Activated T-helper 1 cell treated with anti-CD3 and anti-CD28 coated beads, Interleukin-12 subunit alpha, Interleukin-12 subunit beta, Interleukin-2, Interleukin-4 antibody, amounts not matched to agents 30 ng/mL and 10 ng/mL and 1 ng/mL, durations not matched to agents 14 hours and 24 hours and 36 hours (primary cell): Measurements from ENCODE around the gene LZTS3. TPM values are rescaled to one million over a fixed set of nuclear protein-coding genes. Genes with fewer than 3 reads are reported as not detected.

Experiments
- DNase-seq: peaks from one replicate; pipeline ENCODE4 v3.0.0; 2021; ENCODE audit warnings: low spot score
- H3K27ac Mint-ChIP-seq: one replicate; pipeline ENCODE4 v1.8.0; 2021; ENCODE audit warnings: mild to moderate bottlenecking, mixed read lengths
- H3K27me3 Mint-ChIP-seq: one replicate; pipeline ENCODE4 v1.8.0; 2022; ENCODE audit warnings: mild to moderate bottlenecking, moderate library complexity, mixed read lengths; ENCODE audit not compliant: insufficient read depth
- H3K36me3 Mint-ChIP-seq: one replicate; pipeline ENCODE4 v1.8.0; 2021; ENCODE audit warnings: low read depth, mixed read lengths
- H3K4me1 Mint-ChIP-seq: one replicate; pipeline ENCODE4 v1.8.0; 2021; ENCODE audit warnings: low read depth, mixed read lengths
- H3K4me3 Mint-ChIP-seq: one replicate; pipeline ENCODE4 v1.8.0; 2021; ENCODE audit warnings: mild to moderate bottlenecking, moderate library complexity, mixed read lengths
- H3K9me3 Mint-ChIP-seq: one replicate; pipeline ENCODE4 v1.8.0; 2021; ENCODE audit warnings: mixed read lengths
- intact Hi-C: fragments of 100-400 bp; cut with micrococcal nuclease; formaldehyde crosslinking; loops from one replicate; pipeline ENCODE4 v1.15.1; 2024
- total RNA-seq: library from RNA; stranded (reverse); gene quantifications from 2 replicates; pipeline ENCODE4 v1.2.3, GENCODE V29; 2022

LZTS3 gene
- total RNA-seq, 1 donor from 2014 or later, result 0.54 TPM

DNA sequence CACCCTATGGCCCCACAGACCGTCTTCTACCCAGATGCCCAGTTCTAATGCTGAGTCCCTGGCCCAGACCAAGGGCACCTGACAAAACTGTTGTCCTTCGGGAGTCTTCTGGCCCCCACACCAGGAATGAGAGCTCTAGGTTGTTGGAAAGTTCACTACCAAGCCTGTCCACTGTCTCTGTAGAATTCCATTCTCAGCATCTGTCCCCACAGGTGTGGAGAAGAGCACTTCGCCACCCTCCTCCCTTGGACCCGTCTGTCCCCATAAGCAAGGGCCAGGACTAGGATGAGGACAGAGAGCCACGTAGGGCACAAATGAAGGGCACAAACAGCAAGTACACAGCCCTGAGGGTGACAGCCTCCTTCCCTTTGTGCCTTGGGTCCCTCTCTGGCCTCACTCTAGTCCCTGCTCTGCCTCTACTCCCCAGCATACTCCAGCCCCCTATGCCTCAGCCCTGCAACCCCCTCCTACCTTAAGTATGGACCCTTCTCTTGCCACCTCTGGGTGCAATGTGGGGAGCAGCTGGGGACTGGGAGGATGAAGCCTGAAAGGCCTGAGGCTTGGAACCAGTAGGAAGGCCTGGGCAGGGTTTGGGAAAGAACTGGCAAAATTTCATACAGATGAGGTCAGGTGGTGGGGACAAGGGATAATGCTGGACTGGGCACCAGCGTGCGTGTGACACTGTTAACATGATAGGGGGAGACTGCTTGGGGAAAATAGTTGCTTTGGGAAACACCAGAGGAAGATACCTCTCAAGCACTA lies 4.3 kb downstream of the LZTS3 start:
- H3K36me3 Mint-ChIP-seq, result no peaks in the 10 kb centered on the region
- peaks cover 39% of the 10 kb centered on the region for H3K27me3 Mint-ChIP-seq
- H3K27ac Mint-ChIP-seq, result no peak overlapping the region
- intact Hi-C loops, result no loop called here
- H3K4me3 Mint-ChIP-seq, result no peak overlapping the region
- DNase-seq, result no peak
- H3K4me1 Mint-ChIP-seq, result peaks cover 3% of the 10 kb centered on the region
- no peaks in the 10 kb centered on the region for H3K9me3 Mint-ChIP-seq

- H3K27me3 Mint-ChIP-seq, result peaks cover 39% of the 10 kb centered on the region
- no peaks in the 10 kb centered on the region for H3K4me1 Mint-ChIP-seq
- no peak for DNase-seq
- H3K36me3 Mint-ChIP-seq, result no peaks in the 10 kb centered on the region
- no peaks in the 10 kb centered on the region for H3K9me3 Mint-ChIP-seq
- no peak overlapping the region for H3K27ac Mint-ChIP-seq
- no peak overlapping the region for H3K4me3 Mint-ChIP-seq
- intact Hi-C loops, result no loop called here
Observed at GRCh38 chr20:3168079-3168828, 5.1 kb downstream of the LZTS3 start.

DNA sequence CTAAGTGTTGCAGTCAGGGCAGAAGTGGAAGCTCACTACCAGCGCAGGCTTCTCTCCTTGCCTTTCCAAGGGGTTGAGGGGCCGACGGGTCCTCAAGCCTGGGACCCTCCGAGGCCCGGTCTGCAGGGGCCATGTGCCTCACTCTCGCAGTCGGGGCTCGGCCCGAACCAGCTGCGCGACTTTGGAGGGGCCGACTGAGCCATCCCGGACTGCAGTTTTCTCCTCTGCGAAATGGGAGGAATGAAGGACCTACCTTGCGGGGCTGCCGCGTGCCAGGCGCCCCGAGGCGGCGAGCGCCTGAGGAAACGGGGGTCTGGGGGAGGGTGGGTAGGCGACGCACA lies 5.6 kb downstream of the LZTS3 start:
- DNase-seq, result no peak
- H3K9me3 Mint-ChIP-seq, result no peaks in the 10 kb centered on the region
- H3K27ac Mint-ChIP-seq, result no peak overlapping the region
- intact Hi-C loops, result no loop called here
- peaks cover 39% of the 10 kb centered on the region for H3K27me3 Mint-ChIP-seq
- no peaks in the 10 kb centered on the region for H3K4me1 Mint-ChIP-seq
- no peaks in the 10 kb centered on the region for H3K36me3 Mint-ChIP-seq
- no peak overlapping the region for H3K4me3 Mint-ChIP-seq

DNA sequence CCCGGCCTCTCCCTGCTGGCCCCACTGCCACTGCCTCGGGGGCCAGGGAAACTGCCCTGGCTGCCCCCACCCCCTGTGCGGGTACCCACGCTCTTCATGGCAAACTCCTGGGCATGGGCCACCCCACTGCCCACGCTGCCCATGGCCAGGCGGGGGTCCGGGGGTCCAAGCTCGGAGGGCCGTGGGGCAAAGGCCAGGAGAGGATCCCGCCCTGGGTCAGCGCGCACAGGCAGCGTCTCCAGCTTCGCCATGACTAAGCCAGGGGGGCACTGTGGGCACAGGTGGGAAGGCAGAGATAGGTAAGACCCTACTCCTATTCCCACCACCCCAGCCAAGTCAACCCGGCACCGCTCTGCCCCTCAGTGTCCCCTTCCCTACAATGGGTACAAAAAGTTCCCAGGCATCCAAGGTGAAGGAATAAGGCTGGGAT lies 6.4 kb downstream of the LZTS3 start:
- Mint-ChIP-seq H3K27me3 (peaks cover 34% of the 10 kb centered on the region), H3K4me1 (no peaks in the 10 kb centered on the region), H3K9me3 (no peaks in the 10 kb centered on the region), H3K36me3 (no peaks in the 10 kb centered on the region), H3K27ac (no peak overlapping the region), H3K4me3 (no peak overlapping the region)
- DNase-seq, result no peak
- intact Hi-C loops, result no loop called here

GRCh38 chr20:3166338-3166912 lies 6.9 kb downstream of the LZTS3 start:
- DNase-seq, result no peak
- Mint-ChIP-seq H3K9me3 (no peaks in the 10 kb centered on the region), H3K27ac (no peak overlapping the region), H3K36me3 (no peaks in the 10 kb centered on the region), H3K4me1 (no peaks in the 10 kb centered on the region), H3K4me3 (no peak overlapping the region), H3K27me3 (peaks cover 29% of the 10 kb centered on the region)
- intact Hi-C loops, result no loop called here

- Mint-ChIP-seq H3K27me3 (peaks cover 22% of the 10 kb centered on the region), H3K9me3 (no peaks in the 10 kb centered on the region), H3K4me1 (no peaks in the 10 kb centered on the region), H3K4me3 (no peak overlapping the region), H3K36me3 (no peaks in the 10 kb centered on the region), H3K27ac (no peak overlapping the region)
- intact Hi-C loops, result no loop called here
- DNase-seq, result no peak
Observed at GRCh38 chr20:3165473-3166337, 7.6 kb downstream of the LZTS3 start.

- Mint-ChIP-seq H3K4me3 (no peak overlapping the region), H3K27ac (no peak overlapping the region), H3K9me3 (no peaks in the 10 kb centered on the region), H3K36me3 (no peaks in the 10 kb centered on the region), H3K27me3 (peaks cover 20% of the 10 kb centered on the region), H3K4me1 (no peaks in the 10 kb centered on the region)
- no peak for DNase-seq
- intact Hi-C loops, result no loop called here
Observed at GRCh38 chr20:3164763-3165410, 8.5 kb downstream of the LZTS3 start.

DNA sequence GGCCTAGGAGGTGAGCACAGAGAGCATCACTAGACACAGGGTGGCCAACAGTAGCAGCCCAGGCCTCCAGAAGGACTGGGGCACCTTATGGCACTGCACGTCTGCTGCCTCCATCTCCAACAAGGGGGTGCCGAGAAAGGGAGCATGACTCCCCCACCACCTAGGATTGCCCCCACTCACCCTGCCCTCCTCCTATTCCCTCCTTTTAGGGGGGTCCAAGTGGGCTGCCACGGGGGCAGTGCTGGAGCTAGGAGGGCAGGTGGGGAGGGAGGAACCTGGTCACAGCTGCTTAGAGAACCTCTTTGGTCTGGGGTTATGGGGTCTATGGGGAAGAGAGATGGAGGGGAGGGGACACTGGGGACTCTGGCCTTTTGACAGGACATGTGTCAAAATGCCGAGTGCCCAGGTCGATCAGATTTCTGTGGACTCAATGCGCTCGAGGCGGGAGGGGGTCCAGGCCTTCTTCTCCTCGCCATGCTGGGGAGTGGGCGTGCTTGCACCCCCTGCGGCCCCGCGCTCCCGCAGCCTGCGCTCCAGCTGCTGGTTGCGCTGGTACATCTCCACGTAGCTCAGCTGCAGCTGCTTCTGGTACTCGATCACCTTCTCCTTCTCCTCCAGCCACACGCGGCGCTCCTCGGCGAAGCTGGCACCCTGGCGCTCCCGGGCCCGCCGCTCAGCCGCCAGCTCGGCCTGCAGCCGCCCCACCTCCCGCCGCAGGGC lies 9.1 kb downstream of the LZTS3 start:
- Mint-ChIP-seq H3K4me3 (no peak overlapping the region), H3K27ac (no peak overlapping the region), H3K36me3 (peaks cover 2% of the 10 kb centered on the region), H3K4me1 (no peaks in the 10 kb centered on the region), H3K9me3 (no peaks in the 10 kb centered on the region), H3K27me3 (peaks cover 15% of the 10 kb centered on the region)
- no peak for DNase-seq
- intact Hi-C loops, result no loop called here

- peaks cover 7% of the 10 kb centered on the region for H3K27me3 Mint-ChIP-seq
- no peak overlapping the region for H3K27ac Mint-ChIP-seq
- no peaks in the 10 kb centered on the region for H3K9me3 Mint-ChIP-seq
- H3K36me3 Mint-ChIP-seq, result peaks cover 8% of the 10 kb centered on the region
- intact Hi-C loops, result no loop called here
- H3K4me1 Mint-ChIP-seq, result peaks cover 6% of the 10 kb centered on the region
- H3K4me3 Mint-ChIP-seq, result no peak overlapping the region
- DNase-seq, result no peak
Observed at GRCh38 chr20:3163099-3164042, 10.0 kb downstream of the LZTS3 start.

GRCh38 chr20:3162080-3162611 lies 11.2 kb downstream of the LZTS3 start:
- intact Hi-C loops, result no loop called here
- H3K27me3 Mint-ChIP-seq, result peaks cover 1% of the 10 kb centered on the region

More at GRCh38 chr20:3162080-3162611, 11.2 kb downstream of the LZTS3 start:
- Mint-ChIP-seq H3K36me3 (peaks cover 11% of the 10 kb centered on the region), H3K9me3 (no peaks in the 10 kb centered on the region), H3K4me1 (peaks cover 17% of the 10 kb centered on the region), H3K4me3 (peak overlapping the region; percentile 3), H3K27ac (no peak overlapping the region)
- no peak for DNase-seq
